HPDE6-E6E7 (cell line): ENCODE results near the gene PGR.
A peak's percentile ranks its signal among the peaks of the same experiment; 100 is the strongest.

Experiments
- DNase-seq: peaks from one replicate; pipeline ENCODE4 v3.0.0; 2011; ENCODE audit warnings: missing footprints; ENCODE audit errors: extremely low spot score

The PGR gene

DNA sequence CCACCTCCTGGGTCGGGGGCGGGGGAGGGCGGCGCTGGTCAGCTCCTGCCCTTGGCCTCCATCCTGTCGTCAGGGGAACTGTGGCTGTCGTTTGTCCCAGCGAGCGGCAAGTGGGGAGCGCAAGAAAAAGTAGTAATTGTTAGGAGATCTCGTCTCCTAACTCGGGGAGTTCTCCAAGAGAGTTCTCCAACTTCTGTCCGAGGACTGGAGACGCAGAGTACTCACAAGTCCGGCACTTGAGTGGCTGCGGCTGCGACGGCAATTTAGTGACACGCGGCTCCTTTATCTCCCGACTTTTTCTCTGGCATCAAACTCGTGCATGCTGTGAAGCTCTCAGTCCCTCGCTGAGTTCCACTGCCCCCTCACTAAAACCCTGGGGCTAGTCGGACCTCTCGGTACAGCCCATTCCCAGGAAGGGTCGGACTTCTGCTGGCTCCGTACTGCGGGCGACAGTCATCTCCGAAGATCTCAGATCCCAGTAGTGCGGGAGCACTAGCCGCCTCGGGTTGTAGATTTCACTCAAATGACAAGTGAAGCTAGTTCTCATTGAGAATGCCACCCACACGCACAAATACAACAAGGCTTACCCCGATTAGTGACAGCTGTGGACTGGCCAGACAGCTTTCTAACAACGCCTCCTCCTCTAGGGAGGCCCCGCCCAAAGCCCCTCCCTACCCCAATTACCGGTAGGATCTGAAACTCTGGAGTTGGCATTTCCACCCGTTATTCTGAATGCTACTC, at the start of gene PGR:
PGR (minus strand) TSS at position 611 of the 741 bp plus-strand sequence. CDS start 743 bp downstream, outside the sequence.
- no peak for DNase-seq

DNA sequence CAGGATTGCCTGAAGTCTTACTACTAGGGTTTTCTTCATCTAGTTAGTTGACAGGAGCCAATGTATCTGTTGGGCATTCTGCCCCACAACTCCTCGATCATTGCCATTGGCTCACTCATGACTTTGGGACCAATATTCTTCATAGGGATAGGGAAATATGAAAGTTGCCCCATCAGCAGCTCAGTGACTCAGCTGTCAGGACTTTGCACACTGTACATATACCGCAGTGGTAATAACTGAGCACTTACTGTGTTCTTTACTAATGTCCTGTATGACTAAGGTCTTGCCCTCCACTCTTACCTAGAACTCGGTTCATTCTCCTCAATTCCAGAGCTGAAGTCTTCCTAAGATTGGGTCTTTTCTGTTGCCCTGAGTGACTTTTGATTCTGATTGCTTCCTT, 46.8 kb upstream of the PGR start:
- DNase-seq: no peak

DNA sequence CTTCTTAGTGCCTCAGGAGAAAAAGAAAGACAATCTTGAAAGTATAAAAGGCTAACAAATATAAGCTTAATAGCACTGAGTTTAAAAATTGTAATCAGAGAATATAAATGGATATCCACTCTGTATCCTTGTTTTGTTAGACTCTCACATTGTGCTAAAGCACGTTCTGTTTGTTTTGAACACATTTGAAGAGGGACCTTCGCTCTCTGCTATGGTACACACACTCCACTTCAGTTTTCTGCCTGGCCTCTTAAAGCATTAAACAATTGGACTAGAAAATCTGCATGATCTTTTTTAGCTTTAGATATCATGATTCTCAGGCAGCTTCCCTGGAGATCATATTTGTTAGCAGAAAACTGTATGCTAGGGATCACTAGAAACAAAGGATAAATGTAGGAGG, 40.3 kb upstream of the PGR start:
- no peak for DNase-seq

DNA sequence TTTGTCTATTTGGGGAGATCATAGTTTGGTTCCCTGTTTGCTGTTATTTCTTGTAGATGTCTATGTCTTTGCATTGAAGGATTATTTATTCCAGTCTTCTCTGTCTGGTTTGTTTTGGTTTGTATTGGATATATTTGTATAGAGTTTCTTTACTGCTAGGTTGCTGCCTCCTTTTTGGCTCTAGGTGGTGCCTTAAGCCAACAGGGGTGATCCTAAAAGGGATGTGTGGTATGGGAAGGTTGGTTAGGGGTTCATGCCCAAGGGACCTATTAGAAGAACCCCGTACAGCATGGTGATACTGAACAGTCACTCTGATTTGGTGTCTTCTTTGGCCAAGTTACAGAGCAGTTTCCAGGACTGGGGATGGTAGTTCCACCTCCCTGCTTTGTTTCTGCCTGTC, 36.4 kb upstream of the PGR start:
- DNase-seq: no peak

DNA sequence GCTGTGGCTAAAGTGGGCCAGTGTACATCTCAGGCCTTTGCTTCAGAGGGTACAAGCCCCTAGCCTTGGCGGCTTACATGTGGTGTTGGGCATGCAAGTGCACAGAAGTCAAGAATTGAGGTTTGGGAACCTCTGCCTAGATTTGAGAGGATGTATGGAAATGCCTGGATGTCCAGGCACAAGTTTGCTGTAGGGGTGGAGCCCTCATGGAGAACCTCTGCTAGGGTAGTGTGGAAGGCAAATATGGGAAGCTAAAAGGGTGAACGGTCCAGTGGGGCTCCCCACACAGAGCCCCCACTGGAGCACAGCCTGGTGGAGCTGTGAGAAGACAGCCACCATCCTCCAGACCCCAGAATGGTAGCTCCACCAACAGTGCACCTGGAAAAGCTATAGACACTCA, 28.5 kb upstream of the PGR start:
- no peak for DNase-seq

DNA sequence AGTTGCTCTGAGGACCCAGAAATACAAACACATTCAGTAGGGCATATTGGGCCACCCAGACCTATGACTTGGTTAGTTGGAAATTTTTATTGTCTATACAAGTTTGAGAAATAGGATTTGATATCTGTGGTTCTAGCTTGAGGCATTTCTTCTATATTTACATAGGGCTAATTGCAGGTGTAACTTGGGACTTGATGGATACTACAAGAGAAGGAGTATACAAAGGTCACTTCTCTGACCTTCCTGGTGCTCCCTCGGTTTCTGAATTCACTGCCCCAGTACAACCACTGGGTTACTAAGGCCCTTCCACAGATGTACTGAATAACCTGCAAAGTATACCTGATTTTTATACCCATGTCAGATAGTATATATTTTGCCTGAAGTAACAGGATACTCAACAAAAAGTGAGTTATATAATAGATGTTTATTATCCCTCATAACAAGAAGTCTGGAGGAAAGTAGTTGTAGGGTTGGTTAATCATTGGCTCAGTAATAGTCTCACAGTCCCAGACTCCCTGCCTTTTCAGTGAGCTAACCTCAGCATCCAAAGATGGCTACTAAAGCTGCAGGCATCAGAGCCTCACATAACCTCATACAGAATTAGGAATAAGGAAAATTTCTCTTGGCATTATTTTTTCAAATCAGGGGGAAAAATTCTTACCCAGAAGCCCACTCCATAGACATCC, 8.8 kb upstream of the PGR start:
- no peak for DNase-seq

DNA sequence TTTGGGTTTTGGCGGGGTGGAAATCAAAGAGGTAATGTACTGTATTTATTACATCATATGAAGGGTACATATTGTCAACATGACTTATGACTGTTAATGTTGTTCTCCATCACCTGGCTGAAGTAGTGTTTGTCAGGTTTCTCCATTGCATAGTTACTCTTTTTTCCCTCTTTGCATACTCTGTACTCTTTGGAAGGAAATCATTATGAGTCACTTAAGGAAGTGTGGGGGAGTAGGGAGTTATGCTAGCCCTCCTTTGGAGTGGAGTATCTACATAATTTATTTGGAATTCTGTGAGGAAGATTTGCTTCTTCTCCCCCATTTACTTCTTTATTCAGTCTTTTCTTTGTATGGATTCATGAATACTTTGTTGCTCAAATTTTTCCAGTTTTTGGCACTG, 3.6 kb upstream of the PGR start:
- DNase-seq: no peak

DNA sequence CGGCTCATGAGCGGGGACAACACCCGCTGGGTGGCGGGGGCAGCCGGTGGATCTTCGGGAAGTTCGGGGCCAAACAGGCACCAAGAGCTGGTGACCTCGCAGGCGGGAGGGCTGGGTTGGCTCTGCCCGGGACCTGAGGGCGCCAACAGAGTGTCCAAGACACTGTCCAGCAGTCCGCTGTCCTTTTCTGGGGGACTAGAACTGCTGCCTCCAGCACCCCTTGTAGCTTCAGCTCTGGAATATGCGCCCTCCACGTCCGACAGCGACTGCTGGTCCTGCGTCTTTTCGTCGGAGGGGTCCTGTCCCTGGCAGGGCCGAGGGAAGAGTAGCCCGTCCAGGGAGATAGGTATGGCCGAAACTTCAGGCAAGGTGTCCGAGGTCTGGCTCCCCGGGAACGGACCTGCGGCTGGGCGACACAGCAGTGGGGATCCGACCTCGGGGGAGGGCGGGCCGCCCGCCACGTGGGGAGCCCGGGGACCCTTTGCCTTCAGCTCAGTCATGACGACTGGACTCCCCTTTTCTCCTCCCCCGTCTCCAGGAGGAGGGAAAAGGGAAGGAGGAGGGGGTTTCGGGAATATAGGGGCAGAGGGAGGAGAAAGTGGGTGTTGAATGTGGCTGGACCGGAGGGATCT, 926 bp downstream of the PGR start:
- DNase-seq: peak; percentile 1

DNA sequence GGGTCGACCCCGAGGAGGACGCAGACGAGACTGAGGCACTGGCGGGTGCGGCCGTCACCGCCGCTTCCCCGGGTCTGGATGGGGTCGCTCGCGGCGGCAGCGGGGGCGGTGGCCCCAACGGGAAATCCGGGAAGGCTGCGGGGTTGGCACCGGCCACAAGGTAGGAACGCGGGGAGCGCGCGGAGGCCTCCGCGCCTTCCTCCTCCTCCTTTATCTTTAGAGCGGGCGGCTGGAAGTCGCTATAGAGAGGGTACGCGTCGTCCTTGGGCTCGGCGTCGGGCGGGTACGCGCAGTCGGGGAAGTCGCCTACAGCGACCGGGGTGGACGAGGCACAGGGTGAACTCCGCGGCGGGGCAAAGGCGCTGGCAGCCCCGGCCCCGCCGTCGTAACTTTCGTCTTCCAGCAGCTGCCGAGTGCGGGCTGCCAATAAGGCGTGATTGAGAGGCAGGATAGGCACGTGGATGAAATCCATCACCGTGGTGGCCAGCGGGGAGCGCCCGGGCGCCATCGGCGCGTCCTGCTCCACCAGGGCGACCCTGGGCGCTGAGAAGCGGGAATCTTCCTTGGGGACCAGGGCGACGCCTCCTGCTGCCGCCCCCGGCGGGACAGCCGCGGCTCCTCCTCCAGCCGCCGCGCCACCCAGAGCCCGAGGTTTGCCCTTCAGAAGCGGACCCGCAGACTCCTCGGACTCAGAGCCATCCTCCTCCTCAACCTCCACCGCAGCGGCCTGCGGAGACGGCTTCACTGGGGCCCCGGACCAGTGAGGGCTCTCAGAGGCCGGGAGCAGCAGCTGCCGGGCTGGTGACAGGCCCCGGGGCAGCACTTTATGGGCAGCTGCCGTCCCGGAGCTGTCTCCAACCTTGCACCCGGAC, 1.7 kb downstream of the PGR start:
- no peak for DNase-seq

DNA sequence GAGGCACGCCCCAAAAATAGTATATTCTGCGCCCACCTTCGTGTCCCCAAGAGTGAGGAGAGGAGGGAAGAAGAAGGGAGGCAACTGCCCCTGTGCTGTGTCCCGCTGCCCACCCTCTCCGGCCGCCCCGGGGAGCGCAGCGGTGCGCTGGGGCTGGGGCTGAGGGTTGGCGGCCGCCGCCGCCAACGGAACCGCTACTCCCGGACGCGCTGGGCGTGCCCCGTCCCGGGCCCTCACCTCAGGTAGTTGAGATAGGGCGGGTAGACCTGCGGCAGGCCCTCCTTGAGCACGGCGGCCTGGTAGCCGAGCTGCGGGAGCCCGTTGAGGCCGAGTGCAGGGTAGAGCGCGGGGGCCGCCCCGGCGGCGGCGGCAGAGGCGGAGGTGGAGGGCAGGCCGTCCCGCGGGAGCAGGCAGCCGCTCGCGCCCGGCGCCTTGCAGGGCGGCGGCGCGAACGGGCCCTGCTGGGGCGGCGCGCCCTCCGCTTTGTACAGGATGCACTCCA, 2.4 kb downstream of the PGR start:
- no peak for DNase-seq

DNA sequence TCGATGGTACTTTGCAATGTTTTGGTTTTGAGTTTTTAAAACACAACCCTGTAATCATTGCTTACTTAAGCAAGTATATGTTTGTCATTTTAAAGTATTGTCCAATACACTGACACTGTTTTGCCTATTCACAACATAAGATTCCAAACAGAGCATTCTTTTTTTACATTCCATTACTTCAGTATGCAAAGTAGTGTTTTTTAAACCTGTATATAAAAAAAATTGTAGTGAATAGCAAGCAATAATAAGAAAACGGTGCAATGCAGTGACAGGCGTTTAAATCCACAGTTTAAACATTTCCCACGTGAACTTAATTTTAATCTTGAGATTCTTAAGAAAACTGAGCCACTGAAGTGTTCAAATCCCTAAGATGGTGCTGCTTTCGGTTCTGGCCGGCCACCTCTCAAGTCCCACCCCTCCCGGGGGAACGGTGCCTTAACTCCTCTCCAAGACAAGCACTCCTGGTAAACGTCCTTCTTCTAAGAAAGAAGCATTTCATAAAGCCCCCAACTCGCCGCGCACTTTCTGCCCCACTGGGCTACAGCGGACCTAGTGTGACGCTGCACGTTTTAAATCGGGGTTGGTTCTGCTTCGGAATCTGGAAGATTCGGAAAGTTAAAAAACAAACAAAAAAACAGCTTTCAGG, 2.9 kb downstream of the PGR start:
- DNase-seq: no peak

DNA sequence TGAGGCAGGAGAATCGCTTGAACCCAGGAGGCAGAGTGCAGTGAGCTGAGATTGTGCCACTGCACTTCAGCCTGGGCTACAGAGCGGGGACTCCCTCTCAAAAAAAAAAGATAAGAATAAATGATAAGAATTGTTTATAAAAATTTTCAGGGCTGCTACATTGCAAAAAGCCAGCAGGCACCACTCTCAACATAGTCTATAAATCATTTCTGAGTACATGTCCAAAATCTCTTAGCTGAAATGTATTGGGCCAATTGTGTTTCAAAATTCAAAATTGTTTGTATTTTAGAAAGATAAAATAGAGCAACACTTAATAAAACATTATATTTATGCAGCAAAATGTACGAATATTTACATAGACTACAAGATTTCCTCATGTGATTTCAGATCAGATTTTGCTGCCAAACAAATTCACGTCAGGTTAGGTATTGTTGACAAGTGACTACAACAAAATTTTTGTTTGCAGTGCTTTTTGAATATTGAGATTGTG, 13.9 kb downstream of the PGR start:
- DNase-seq: no peak

DNA sequence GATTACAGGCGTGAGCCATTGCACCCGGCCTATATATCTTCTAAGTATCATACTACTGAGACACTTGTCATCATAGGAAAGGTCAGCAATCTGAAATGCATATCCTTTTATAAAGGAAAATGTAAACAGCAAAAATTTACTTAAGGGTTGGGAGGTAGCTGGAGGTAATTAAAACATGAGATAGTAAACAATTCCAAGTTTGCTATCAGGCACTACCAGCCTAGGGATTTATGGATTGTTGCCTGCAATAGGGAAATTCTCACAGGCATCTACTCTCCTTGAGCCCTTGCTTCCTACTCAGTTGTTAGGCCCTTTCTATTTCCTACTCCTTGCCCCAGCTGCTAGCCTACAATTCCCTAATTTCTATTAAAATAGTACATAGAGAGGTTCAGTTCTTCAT, 16.1 kb downstream of the PGR start:
- no peak for DNase-seq

DNA sequence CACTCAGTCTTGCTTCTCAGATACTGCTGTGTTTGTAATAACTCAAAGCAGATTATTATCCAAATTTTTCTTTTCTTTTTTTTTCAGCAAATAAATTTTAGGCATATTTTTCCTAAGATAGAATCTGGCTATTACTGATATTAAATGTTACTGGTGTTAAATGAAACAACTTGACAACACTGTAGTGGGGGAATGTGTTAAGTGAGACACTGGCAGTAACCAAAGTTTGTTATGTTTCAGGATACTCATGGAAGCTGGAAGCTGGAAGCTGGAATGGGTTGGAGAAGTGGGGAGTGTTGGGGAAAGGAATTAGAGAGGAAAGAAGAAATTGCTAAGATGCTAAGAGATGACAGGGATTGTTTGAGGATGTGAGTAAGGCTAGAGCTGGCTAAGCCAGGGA, 24.9 kb downstream of the PGR start:
- no peak for DNase-seq

DNA sequence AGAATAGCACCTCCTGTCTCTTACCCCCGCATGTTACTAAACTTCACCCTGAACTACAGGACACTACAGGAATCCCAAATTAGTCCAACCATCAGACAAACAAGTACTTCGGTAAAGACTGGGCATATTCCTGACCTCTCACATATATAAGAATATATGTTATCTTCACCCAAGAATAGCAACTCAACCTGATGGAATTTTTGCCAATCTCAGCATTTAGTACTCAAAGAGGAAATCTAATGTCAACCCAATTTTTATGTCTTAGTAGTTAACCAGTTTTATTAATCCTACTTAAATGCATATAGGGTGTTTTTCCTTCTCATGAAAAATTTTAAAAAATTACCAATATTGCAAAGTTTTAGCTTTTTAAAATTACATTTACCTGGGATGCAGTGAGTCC, 26.2 kb downstream of the PGR start:
- no peak for DNase-seq

DNA sequence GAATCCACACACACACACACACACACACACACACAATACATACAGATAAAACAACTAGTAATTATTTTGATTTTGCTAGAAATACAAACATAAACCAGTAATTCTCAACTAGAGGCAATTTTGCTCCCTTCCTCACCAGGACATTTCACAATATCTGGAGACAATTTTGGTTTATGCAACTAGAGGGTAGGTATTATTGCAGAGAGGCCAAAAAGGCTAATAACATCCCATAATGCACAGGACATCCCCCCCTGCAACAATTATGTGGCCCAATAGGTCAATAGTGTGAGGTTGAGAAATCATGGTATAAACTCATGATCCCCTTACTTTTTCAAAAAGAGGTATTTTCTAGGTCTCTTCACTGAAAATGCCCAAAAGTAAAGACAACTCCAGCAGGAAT, 29.0 kb downstream of the PGR start:
- DNase-seq: no peak

DNA sequence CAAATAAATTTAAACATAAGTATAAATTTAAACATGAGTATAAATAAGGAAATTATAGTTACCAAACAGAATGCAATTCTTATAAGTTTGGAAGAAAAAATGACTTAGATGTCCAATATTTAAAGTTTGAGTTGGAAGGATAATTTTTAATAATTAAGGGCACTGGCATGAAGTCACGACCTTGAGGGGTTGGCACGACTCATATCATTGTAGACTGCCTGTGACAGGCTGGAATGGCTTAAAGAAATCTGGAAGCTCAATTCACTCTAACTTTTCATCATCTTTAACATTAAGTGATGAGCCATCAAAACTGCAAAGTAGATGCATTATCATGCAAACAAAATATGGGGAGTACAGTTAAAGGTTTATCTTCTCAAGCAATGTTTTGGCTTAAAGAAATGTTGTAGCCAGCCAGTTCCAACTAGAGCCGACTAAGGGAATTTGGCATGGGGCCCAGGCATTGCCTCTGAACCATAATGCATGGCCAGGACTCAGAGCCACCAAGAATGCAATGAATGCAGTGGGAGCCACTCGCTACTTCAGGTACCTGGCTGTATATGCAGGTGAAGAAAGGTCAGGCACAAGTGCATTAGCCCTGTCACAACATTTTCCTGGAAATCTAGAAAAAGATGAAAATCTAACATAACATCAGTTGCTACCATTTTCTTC, 33.4 kb downstream of the PGR start:
- DNase-seq: no peak

DNA sequence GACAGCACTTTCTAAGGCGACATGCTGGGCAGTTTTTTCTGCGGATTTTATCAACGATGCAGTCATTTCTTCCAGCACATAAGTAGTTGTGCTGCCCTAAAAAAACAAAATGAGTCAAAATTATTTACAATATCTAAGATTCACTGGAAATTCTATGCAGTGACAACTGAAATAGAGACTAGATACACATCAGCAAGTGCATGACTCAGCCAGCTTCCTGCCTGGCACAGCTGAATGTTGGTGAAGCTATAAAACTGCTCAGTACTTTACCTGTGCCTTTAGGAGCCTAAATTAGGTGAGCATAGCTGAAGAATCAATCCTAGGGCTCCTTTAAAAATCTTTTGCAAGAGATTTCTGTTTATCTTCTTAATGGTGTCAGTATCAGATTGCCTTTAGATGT, 37.8 kb downstream of the PGR start:
- no peak for DNase-seq

DNA sequence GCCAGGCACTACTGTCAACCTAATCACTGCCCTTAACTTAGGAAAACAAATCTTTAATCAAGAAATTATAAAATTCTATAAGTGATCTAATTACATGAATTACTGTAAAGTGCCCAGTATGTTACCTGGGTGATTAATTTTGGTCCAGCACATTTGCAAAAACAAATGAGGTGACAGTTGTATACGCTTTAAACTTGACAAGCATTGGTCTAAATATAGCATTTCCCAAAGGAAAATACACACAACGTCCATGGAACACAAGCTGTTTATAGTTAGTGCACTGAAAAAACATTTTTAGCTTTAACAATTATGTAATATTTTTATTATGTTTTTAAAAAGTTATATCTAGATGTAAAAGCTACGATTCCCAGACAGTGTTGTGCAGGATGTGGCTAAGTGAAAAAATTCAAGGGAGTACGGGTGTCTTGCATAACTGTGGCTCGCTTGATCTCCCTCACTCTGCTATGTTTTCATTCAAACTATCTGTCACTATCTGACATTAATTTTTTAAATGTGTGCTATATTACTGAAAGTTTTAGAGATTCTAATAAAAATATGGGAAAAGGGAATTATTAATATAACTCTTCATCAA, 38.8 kb downstream of the PGR start:
- no peak for DNase-seq

DNA sequence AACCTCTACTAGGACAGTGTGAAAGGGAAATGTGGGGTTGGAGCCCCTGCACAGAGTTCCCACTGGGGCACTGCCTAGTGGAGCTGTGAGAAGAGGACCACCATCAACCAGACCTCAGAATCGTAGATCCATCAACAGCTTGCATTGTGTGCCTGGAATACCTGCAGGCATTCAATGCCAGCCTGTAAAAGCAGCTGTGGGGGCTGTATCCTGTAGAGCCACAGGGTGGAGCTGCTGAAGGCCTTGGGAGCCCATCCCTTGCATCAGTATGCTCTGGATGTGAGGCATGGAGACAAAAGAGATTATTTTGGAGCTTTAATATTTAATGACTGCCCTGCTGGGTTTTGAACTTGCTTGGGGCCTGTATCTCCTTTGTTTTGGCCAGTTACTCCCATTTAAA, 46.3 kb downstream of the PGR start:
- no peak for DNase-seq
